Fibroblast of lung (primary cell): ENCODE measurements around the gene HTR1B. TPM values are rescaled to one million over a fixed set of nuclear protein-coding genes. Genes with fewer than 3 reads are reported as not detected.
A peak's percentile ranks its signal among the peaks of the same experiment; 100 is the strongest.

Source experiments
- DNase-seq, 2 donors: peaks; one replicate each; pipeline versions ENCODE4 v3.0.0 to v3.0.0-alpha.2; 2010; ENCODE audit warnings: low read depth in 2 of 2
- H2AFZ ChIP-seq: 2 replicates; pipeline ENCODE4 v1.5.1; 2012; ENCODE audit warnings: low read length, control low read depth, inconsistent platforms
- H3K27ac ChIP-seq: 2 replicates; pipeline ENCODE4 v1.5.1; 2011; ENCODE audit warnings: low read length, control low read depth; ENCODE audit not compliant: insufficient read depth
- H3K27me3 ChIP-seq: 2 replicates; pipeline ENCODE4 v1.5.1; 2011; ENCODE audit warnings: mild to moderate bottlenecking, low read length; ENCODE audit not compliant: control insufficient read depth, insufficient read depth
- H3K36me3 ChIP-seq: 2 replicates; pipeline ENCODE4 v1.5.1; 2011; ENCODE audit warnings: low read length; ENCODE audit not compliant: control insufficient read depth, insufficient read depth
- H3K4me1 ChIP-seq: 2 replicates; pipeline ENCODE4 v1.5.1; 2011; ENCODE audit warnings: low read length; ENCODE audit not compliant: control insufficient read depth, insufficient read depth; ENCODE audit errors: extremely low read depth
- H3K4me2 ChIP-seq: 2 replicates; pipeline ENCODE4 v1.5.1; 2011; ENCODE audit warnings: low read length, control low read depth; ENCODE audit not compliant: insufficient read depth; ENCODE audit errors: extremely low read depth
- H3K4me3 ChIP-seq, 4 experiments: fragments of 200-600 bp in 1 of 4; sonication (generic) in 1 of 4; replicated peaks in 1 of 4; 2 replicates each; pipeline ENCODE4 v1.5.1; 2011 to 2016; ENCODE audit warnings: low read length in 4 of 4, low read depth in 3 of 4, mild to moderate bottlenecking in 3 of 4, control low read depth in 2 of 4, inconsistent platforms in 1 of 4, mixed read lengths in 1 of 4; ENCODE audit not compliant: insufficient read depth in 1 of 4; ENCODE audit errors: control extremely low read depth in 1 of 4
- H3K79me2 ChIP-seq: 2 replicates; pipeline ENCODE4 v1.5.1; 2012; ENCODE audit warnings: mild to moderate bottlenecking, low read length, inconsistent platforms; ENCODE audit not compliant: control insufficient read depth, insufficient read depth
- H3K9ac ChIP-seq: 2 replicates; pipeline ENCODE4 v1.5.1; 2011; ENCODE audit warnings: mild to moderate bottlenecking, low read length, control low read depth; ENCODE audit not compliant: insufficient read depth
- H3K9me3 ChIP-seq: 2 replicates; pipeline ENCODE4 v1.5.1; 2012; ENCODE audit warnings: low read depth, low read length; ENCODE audit not compliant: control insufficient read depth, insufficient read depth
- H4K20me1 ChIP-seq: 2 replicates; pipeline ENCODE4 v1.5.1; 2011; ENCODE audit warnings: low read length; ENCODE audit not compliant: control insufficient read depth, insufficient read depth; ENCODE audit errors: extremely low read depth
- CTCF ChIP-seq, 2 donors: IDR thresholded peaks in 1 of 2; conservative IDR thresholded peaks in 1 of 2; 1 replicate in 1 of 2; 2 replicates in 1 of 2; pipeline ENCODE4 v1.5.1; 2011 to 2012; ENCODE audit warnings: low read length in 2 of 2, control low read depth in 1 of 2, inconsistent platforms in 1 of 2, low read depth in 1 of 2, mild to moderate bottlenecking in 1 of 2
- EZH2 ChIP-seq: IDR thresholded peaks from 2 replicates; pipeline ENCODE4 v1.5.1; 2012; ENCODE audit warnings: low read length, control low read depth, mild to moderate bottlenecking; ENCODE audit errors: missing control alignments
- polyA plus RNA-seq, 2 donors: library from polyadenylated mRNA; depleted of rRNA in 1 of 2; stranded (reverse) in 1 of 2; unstranded in 1 of 2; fragments of >200 nt; gene quantifications; 2 replicates each; pipeline ENCODE4 v1.2.1, GENCODE V29; 2011 to 2012; ENCODE audit warnings: missing spikeins in 1 of 2
- total RNA-seq: library from RNA; depleted of rRNA; stranded (reverse); fragments of >200 nt; gene quantifications from 2 replicates; pipeline ENCODE4 v1.2.1, GENCODE V29; 2014

The HTR1B gene
- total and polyA plus RNA-seq, 2 donors (not counting 1 experiment from before 2014, with no cell fraction given), result 0.17 to 1.5 TPM

DNA sequence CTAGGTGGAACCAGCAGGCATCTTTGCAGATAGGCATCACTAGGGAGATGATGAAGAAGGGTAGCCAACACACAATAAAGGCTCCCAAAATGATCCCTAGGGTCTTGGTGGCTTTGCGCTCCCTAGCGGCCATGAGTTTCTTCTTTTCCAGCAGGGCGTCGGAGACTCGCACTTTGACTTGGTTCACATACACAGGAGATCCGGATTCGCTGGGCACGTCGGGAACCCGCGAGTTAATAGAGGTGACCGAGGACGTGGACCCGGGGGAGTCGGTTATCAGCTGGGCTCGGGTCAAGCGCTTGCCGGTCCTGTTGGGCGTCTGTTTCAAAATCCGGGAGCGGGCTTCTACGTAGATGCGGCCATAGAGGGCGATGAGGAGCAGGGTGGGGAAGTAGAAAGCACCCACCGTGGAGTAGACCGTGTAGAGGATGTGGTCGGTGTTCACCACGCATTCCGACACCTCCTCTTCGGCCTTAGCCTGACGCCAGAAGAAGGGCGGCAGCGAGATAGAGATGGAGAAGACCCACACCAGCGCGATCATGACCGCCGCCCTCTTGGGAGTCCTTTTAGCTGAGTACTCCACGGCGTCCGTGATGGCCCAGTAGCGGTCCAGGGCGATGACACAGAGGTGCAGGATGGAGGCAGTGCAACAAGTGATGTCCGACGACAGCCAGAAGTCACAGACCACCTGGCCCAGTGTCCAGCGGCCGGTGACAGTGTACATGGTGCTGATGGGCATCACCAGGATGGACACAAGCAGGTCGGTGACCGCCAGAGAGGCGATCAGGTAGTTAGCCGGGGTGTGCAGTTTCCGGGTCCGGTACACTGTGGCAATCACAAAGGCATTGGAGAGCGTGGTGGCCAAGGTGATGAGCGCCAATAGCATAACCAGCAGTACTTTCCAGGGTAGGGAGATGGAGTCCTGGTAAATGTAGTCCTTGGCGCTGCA, 658 bp downstream of the HTR1B start:
- Histone ChIP-seq H3K27me3 (peaks cover 27% of the 10 kb centered on the region), H4K20me1 (no peaks in the 10 kb centered on the region), H3K36me3 (no peaks in the 10 kb centered on the region), H3K4me2 (peak overlapping the region; percentile 48), H3K4me3 (peak overlapping the region; percentile 25 to 61 (median 33)), H3K4me1 (peaks cover 2% of the 10 kb centered on the region), H3K27ac (no peak overlapping the region), H3K9me3 (no peaks in the 10 kb centered on the region), H3K9ac (peak overlapping the region; percentile 23), H2AFZ (peak overlapping the region; percentile 62), H3K79me2 (no peaks in the 10 kb centered on the region)
- peak in 1 of 2 donors; percentile 50 for DNase-seq
- TF ChIP-seq CTCF (conservative IDR thresholded peaks at IDR 0.05 in 1 of 2, IDR thresholded peaks at IDR 0.05 in 1 of 2; ENCODE audit: low read depth in 1 of 2, low read length in 2 of 2) (peak; percentile 32 to 36), EZH2 (peak; percentile 55)

DNA sequence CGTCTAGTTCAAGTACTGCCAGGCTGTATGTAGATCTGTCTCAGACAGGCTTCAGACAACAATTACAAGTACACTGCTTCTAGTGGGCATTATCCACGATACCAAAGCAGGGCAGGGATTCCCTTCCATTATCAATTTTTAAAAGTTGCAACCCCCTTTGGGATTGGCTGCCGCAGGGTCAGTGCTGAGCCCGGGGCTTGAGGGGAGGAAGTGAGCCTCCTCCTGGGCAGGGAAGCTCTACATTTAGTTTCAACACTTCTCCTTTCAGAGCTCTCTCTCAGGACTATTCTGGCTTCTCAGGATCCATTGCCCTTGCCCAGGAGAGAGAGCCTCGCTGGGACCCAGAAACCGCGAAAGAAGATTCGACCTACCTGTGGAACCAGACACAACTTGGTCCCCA, 1.5 kb downstream of the HTR1B start:
- Histone ChIP-seq H3K36me3 (no peaks in the 10 kb centered on the region), H2AFZ (no peak overlapping the region), H3K27ac (no peak overlapping the region), H4K20me1 (no peaks in the 10 kb centered on the region), H3K4me2 (no peak overlapping the region), H3K27me3 (peaks cover 27% of the 10 kb centered on the region), H3K4me3 (peak overlapping the region in 2 of 4 experiments; percentile 2 to 61), H3K9me3 (no peaks in the 10 kb centered on the region), H3K4me1 (peaks cover 6% of the 10 kb centered on the region), H3K9ac (no peak overlapping the region), H3K79me2 (no peaks in the 10 kb centered on the region)
- DNase-seq, result no peak
- no peak for TF ChIP-seq EZH2
- TF ChIP-seq CTCF (conservative IDR thresholded peaks at IDR 0.05 in 1 of 2, IDR thresholded peaks at IDR 0.05 in 1 of 2; ENCODE audit: low read depth in 1 of 2, low read length in 2 of 2), result no peak

DNA sequence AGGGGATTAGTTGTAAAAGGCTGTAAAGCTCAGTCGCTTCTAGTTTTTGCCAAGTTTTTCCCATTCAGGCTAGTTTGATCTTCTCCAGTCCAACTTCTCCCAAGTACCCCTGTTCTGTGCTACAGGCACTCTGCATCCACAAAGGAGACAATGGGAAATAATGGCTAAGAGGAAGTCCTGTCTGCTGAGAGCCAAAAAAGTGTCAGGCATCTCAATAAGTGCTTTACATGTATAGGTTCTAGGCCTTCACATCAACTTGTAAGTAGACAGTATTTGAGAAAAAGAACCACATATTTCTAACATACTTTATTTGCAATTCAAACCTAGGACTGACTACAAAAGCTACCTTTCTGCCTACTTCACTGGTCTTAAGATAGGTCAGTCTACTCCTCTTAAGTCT, 4.9 kb downstream of the HTR1B start:
- H3K4me2 ChIP-seq, result no peak overlapping the region
- peaks cover 11% of the 10 kb centered on the region for H3K27me3 ChIP-seq
- H3K9ac ChIP-seq, result no peak overlapping the region
- H3K27ac ChIP-seq, result no peak overlapping the region
- no peaks in the 10 kb centered on the region for H4K20me1 ChIP-seq
- TF ChIP-seq CTCF (conservative IDR thresholded peaks at IDR 0.05 in 1 of 2, IDR thresholded peaks at IDR 0.05 in 1 of 2; ENCODE audit: low read depth in 1 of 2, low read length in 2 of 2), result no peak
- TF ChIP-seq EZH2, result no peak
- no peaks in the 10 kb centered on the region for H3K9me3 ChIP-seq
- no peak overlapping the region for H3K4me3 ChIP-seq
- H3K4me1 ChIP-seq, result peaks cover 10% of the 10 kb centered on the region
- no peak overlapping the region for H2AFZ ChIP-seq
- no peaks in the 10 kb centered on the region for H3K36me3 ChIP-seq
- H3K79me2 ChIP-seq, result no peaks in the 10 kb centered on the region
- DNase-seq, result no peak
